Measurements from ENCODE around the gene SLC12A7. TPM values are rescaled to one million over a fixed set of nuclear protein-coding genes. Genes with fewer than 3 reads are reported as not detected.

Gene SLC12A7
- total RNA-seq, 2 experiments from 2014 or later = 101 to 111 TPM

- peaks cover 31% of the 10 kb centered on the region for H3K36me3 Mint-ChIP-seq (ENCODE audit: low read depth)
- H3K4me3 Mint-ChIP-seq = no peak overlapping the region
- ATAC-seq (no peak), DNase-seq (no peak)
- H3K9me3 Mint-ChIP-seq (ENCODE audit: insufficient read depth) = no peaks in the 10 kb centered on the region
- CTCF ChIA-PET = no interaction called here
- no peaks in the 10 kb centered on the region for H3K4me1 Mint-ChIP-seq (ENCODE audit: low read depth)
- H3K27ac Mint-ChIP-seq = no peak overlapping the region
- POLR2A ChIA-PET = no interaction called here
- no peaks in the 10 kb centered on the region for H3K27me3 Mint-ChIP-seq (ENCODE audit: low read depth)
These were observed 34.3 kb downstream of the SLC12A7 start for GRCh38 chr5:1077491-1078020.

DNA sequence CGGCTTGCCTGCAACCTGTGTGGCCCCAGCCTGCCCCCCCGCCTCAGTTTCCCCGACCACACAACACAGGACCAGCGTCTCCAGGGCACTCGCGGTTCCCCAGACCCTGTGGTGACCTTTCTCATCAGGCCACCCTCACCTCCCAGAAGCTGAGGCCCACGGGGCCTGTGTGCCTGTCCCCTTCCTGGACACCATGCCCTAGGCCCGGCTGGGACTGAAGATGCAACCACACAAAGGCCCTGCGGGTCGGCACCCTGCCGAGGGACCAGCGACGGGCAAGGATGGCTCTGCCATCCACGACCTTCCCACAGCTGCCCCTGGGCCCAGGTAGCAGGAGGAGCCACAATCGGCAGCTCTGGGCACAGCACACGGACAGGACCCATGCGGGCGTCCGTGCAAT is 34.8 kb downstream of the SLC12A7 start:
- H3K4me1 Mint-ChIP-seq (ENCODE audit: low read depth) = no peaks in the 10 kb centered on the region
- peaks cover 31% of the 10 kb centered on the region for H3K36me3 Mint-ChIP-seq (ENCODE audit: low read depth)
- no peak overlapping the region for H3K27ac Mint-ChIP-seq
- no peaks in the 10 kb centered on the region for H3K27me3 Mint-ChIP-seq (ENCODE audit: low read depth)
- ChIA-PET CTCF (no interaction called here), POLR2A (no interaction called here)
- H3K4me3 Mint-ChIP-seq = no peak overlapping the region
- ATAC-seq (no peak), DNase-seq (no peak)
- H3K9me3 Mint-ChIP-seq (ENCODE audit: insufficient read depth) = no peaks in the 10 kb centered on the region

- Mint-ChIP-seq H3K9me3 (ENCODE audit: insufficient read depth) (no peaks in the 10 kb centered on the region), H3K36me3 (ENCODE audit: low read depth) (peaks cover 30% of the 10 kb centered on the region), H3K27ac (no peak overlapping the region), H3K4me3 (no peak overlapping the region), H3K27me3 (ENCODE audit: low read depth) (no peaks in the 10 kb centered on the region), H3K4me1 (ENCODE audit: low read depth) (no peaks in the 10 kb centered on the region)
- POLR2A ChIA-PET = no interaction called here
- ATAC-seq (no peak), DNase-seq (no peak)
- CTCF ChIA-PET = no interaction called here
These were observed 35.5 kb downstream of the SLC12A7 start for GRCh38 chr5:1076406-1076805.

DNA sequence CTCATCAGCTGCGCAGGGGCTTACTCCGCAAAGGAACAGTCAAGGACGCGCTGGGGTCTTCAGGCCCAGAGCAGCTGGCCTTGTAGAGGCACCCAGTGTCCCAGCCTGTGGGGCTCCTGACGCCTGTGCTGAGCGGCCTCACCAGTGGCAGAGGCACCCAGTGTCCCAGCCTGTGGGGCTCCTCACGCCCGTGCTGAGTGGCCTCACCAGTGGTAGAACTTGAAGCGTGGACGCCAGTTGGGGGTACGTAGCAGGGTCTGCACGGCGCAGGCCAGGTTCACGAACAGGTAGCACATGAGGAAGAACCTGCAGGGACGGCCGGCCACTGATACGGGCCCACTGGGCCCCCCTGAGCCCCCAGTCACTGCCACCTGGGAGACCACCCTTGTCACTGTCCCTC is 35.9 kb downstream of the SLC12A7 start:
- DNase-seq (no peak), ATAC-seq (no peak)
- H3K27ac Mint-ChIP-seq = no peak overlapping the region
- no peaks in the 10 kb centered on the region for H3K9me3 Mint-ChIP-seq (ENCODE audit: insufficient read depth)
- ChIA-PET POLR2A (no interaction called here), CTCF (no interaction called here)
- no peaks in the 10 kb centered on the region for H3K27me3 Mint-ChIP-seq (ENCODE audit: low read depth)
- no peaks in the 10 kb centered on the region for H3K4me1 Mint-ChIP-seq (ENCODE audit: low read depth)
- H3K4me3 Mint-ChIP-seq = no peak overlapping the region
- H3K36me3 Mint-ChIP-seq (ENCODE audit: low read depth) = peaks cover 25% of the 10 kb centered on the region

GRCh38 chr5:1075555-1075881 is 36.3 kb downstream of the SLC12A7 start:
- Mint-ChIP-seq H3K27ac (no peak overlapping the region), H3K36me3 (ENCODE audit: low read depth) (peaks cover 22% of the 10 kb centered on the region), H3K4me3 (no peak overlapping the region), H3K4me1 (ENCODE audit: low read depth) (no peaks in the 10 kb centered on the region), H3K9me3 (ENCODE audit: insufficient read depth) (no peaks in the 10 kb centered on the region), H3K27me3 (ENCODE audit: low read depth) (no peaks in the 10 kb centered on the region)
- CTCF ChIA-PET = no interaction called here
- POLR2A ChIA-PET = no interaction called here
- no peak for ATAC-seq
- no peak for DNase-seq

DNA sequence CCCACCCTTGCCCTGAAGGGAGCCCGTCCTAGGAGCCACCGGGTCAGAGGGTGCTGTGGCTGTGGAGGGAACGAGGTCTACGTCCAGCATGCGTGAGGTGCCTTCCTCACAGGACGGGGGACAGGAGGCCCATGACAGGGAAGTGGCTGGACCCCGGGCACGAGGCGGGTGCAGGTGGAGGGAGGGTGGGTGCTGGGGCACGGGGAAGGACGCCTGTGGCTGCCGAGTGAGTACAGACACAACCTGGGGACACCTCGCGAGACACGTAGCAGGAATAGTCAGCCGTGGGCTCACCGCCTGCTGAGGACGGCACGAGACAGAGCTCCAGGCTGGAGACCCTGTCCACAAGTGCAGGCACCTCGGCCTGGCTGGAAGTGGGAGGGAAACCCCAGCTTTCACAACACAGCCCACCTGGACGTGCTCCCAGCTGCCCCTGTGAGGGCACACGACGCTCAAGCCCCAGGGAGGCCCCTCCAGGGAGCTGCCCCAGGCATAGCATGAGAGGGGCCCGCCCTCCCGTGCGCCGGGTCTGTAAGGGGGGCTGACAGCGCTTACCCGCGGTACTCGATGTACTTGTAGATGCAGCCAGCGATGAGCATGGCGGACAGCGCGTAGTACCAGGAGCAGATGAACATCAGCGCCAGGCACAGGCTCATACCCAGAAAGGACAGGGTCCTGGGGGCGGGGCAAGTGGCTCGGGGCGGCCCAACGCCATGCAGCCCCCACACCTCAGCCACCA is 36.9 kb downstream of the SLC12A7 start:
- CTCF ChIA-PET = no interaction called here
- no peaks in the 10 kb centered on the region for H3K9me3 Mint-ChIP-seq (ENCODE audit: insufficient read depth)
- DNase-seq (no peak), ATAC-seq (no peak)
- no peak overlapping the region for H3K27ac Mint-ChIP-seq
- H3K27me3 Mint-ChIP-seq (ENCODE audit: low read depth) = no peaks in the 10 kb centered on the region
- peaks cover 22% of the 10 kb centered on the region for H3K36me3 Mint-ChIP-seq (ENCODE audit: low read depth)
- no peaks in the 10 kb centered on the region for H3K4me1 Mint-ChIP-seq (ENCODE audit: low read depth)
- POLR2A ChIA-PET = no interaction called here
- no peak overlapping the region for H3K4me3 Mint-ChIP-seq

DNA sequence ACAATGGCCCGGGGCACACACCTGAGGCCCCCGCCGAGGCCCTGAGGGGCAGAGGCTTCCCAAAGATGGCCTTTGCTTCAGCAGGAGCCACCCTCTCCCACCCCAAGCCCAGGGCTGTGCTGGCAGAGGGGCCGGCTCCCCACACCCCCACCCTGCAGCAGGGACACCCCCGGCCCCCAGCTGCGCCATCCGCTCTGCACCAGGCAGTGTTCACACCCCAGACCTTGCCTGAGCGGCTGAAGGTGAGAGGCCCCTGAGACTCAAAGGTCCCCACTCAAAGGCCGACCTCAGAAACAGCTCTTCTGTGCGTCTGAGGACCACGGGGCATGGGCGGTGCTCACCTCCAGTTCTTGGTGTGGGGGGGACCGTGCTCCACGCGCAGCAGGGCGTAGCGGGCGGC is 37.6 kb downstream of the SLC12A7 start:
- DNase-seq (no peak), ATAC-seq (no peak)
- Mint-ChIP-seq H3K4me3 (no peak overlapping the region), H3K27me3 (ENCODE audit: low read depth) (no peaks in the 10 kb centered on the region), H3K36me3 (ENCODE audit: low read depth) (peaks cover 20% of the 10 kb centered on the region), H3K9me3 (ENCODE audit: insufficient read depth) (no peaks in the 10 kb centered on the region), H3K4me1 (ENCODE audit: low read depth) (no peaks in the 10 kb centered on the region), H3K27ac (no peak overlapping the region)
- ChIA-PET POLR2A (no interaction called here), CTCF (no interaction called here)

DNA sequence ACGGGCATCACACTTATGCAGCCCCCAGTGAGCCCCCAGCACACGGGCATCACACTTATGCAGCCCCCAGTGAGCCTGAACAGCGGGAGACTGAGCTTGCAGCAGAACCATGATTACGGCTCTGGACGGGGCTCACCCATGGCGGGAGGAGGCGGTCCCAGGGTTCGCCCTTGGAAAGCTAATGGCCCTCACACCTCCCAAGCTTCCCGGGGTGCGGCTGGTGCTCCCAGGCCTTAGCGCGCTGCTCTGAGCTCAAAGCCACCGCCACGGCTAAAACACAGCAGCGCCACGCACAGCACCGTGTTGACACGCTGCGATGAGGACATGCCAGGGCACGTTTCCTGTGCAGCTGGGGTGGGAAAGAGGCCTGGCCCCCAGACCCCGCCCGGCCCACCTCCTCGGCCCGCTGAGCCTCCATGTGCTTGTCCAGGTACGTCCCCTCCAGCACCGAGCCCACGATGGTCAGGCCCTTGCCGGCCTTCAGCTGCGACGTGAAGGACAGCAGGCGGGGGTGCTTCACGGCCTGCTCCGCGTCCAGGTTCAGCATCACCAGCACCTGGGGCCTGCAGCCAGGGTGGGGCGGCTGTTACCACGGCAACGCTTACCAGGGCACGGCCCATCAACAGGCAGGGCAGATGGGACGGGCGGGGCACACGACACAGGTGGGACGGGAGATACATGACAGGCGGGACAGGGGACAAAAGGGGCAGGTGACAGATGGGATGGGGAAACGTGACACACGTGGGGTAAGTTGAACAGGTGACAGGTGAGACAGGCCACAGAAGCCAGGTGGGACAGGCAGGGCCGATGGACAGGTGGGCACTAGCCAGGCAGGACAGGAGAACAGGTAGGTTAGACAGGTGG is 38.4 kb downstream of the SLC12A7 start:
- ChIA-PET POLR2A (no interaction called here), CTCF (no interaction called here)
- H3K4me1 Mint-ChIP-seq (ENCODE audit: low read depth) = no peaks in the 10 kb centered on the region
- H3K27ac Mint-ChIP-seq = peak overlapping the region; percentile 80
- no peak for DNase-seq
- H3K27me3 Mint-ChIP-seq (ENCODE audit: low read depth) = no peaks in the 10 kb centered on the region
- H3K9me3 Mint-ChIP-seq (ENCODE audit: insufficient read depth) = no peaks in the 10 kb centered on the region
- peaks cover 16% of the 10 kb centered on the region for H3K36me3 Mint-ChIP-seq (ENCODE audit: low read depth)
- H3K4me3 Mint-ChIP-seq = no peak overlapping the region
- no peak for ATAC-seq

GRCh38 chr5:1069720-1070088 is 42.2 kb downstream of the SLC12A7 start:
- Mint-ChIP-seq H3K4me3 (no peak overlapping the region), H3K36me3 (ENCODE audit: low read depth) (peaks cover 13% of the 10 kb centered on the region), H3K27me3 (ENCODE audit: low read depth) (no peaks in the 10 kb centered on the region), H3K9me3 (ENCODE audit: insufficient read depth) (no peaks in the 10 kb centered on the region), H3K4me1 (ENCODE audit: low read depth) (no peaks in the 10 kb centered on the region), H3K27ac (no peak overlapping the region)
- no peak for ATAC-seq
- ChIA-PET POLR2A (no interaction called here), CTCF (no interaction called here)
- no peak for DNase-seq

DNA sequence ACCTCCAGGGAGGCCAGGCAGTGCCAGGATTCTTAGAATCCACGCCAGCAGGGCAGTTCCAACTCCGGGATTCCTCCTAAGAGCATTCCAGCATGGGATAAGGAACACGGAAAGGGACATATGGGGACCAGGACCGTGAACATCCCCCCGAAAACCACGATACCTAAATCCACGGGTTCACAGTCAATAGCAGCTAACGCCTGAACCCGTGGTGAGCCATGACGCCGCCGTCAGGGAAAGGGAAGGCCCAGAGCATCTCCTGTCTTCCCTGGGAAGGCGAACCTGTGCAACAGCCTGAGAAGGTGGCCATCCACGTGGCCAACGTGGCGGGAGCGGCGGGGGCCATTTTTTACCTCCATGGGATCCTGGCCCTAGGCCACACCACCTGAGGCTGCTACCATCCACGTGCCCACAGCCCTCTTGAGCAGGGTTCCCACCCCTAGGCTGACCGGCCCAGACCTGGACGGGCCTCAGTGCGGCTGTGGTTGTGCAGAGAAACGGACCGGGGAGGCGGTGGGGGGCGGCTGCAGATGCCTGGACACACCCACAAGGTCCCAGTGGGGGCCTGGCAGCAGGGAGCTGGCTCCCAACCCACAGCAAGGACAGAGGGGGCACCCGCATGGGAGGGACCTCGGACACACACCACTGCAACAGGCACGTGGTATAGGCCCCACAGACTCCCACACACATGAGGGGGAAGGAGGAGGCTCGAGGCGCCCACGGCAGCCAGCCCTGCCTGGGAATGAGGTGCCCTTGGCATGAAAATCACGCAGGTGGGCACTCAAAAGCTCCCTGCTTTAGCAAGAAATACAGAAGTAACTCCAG is 42.8 kb downstream of the SLC12A7 start:
- Mint-ChIP-seq H3K27me3 (ENCODE audit: low read depth) (no peaks in the 10 kb centered on the region), H3K4me1 (ENCODE audit: low read depth) (no peaks in the 10 kb centered on the region), H3K4me3 (no peak overlapping the region), H3K27ac (no peak overlapping the region), H3K36me3 (ENCODE audit: low read depth) (peaks cover 16% of the 10 kb centered on the region), H3K9me3 (ENCODE audit: insufficient read depth) (no peaks in the 10 kb centered on the region)
- ChIA-PET CTCF (no interaction called here), POLR2A (no interaction called here)
- ATAC-seq = no peak
- no peak for DNase-seq

DNA sequence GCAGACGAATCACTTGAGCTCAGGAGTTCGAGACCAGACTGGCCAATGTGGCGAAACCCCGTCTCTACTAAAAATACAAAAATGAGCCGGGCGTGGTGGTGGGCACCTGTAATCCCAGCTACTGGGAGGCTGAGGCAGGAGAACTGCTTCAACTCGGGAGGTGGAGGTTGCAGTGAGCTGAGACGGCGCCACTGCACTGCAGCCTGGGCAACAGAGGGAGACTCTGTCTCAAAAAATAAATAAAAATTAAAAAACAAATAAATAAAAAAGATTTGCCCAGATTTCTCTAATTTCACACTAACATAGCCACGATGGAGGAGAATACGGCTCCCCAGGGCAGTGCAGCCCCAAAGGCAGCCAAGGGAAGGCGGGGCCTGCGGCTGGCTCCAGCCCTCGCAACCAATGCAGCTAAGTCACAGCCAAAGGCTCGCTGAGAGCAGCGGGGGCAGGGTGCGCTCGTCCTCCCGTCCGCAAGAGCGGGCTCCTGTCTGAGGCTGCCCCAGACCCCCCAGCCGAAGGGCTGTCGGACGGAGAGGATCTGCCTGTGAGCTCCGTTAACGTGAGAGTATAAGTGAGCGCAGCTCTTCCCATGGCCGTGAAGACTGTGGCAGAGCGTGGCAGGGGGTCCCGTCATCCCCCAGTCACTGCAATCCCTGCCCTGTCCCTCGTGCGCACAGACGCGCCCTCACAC is 43.5 kb downstream of the SLC12A7 start:
- H3K4me3 Mint-ChIP-seq = no peak overlapping the region
- DNase-seq (no peak), ATAC-seq (no peak)
- H3K27me3 Mint-ChIP-seq (ENCODE audit: low read depth) = no peaks in the 10 kb centered on the region
- H3K9me3 Mint-ChIP-seq (ENCODE audit: insufficient read depth) = no peaks in the 10 kb centered on the region
- CTCF ChIA-PET = interaction anchor here (0.8 kb wide), 1 partner anchor 72 kb away, joined by 3 read pairs; no protein-coding TSS in a partner anchor
- POLR2A ChIA-PET = no interaction called here
- H3K27ac Mint-ChIP-seq = no peak overlapping the region
- H3K4me1 Mint-ChIP-seq (ENCODE audit: low read depth) = no peaks in the 10 kb centered on the region
- H3K36me3 Mint-ChIP-seq (ENCODE audit: low read depth) = peaks cover 12% of the 10 kb centered on the region
